ENCODE results near the gene SUMO3. TPM values are rescaled to one million over a fixed set of nuclear protein-coding genes. Genes with fewer than 3 reads are reported as not detected.

SUMO3 gene
- total RNA-seq, 1 donor, result 102 TPM

- no peak for DNase-seq (ENCODE audit: low read depth)
- TF ChIP-seq, protein P1, sequence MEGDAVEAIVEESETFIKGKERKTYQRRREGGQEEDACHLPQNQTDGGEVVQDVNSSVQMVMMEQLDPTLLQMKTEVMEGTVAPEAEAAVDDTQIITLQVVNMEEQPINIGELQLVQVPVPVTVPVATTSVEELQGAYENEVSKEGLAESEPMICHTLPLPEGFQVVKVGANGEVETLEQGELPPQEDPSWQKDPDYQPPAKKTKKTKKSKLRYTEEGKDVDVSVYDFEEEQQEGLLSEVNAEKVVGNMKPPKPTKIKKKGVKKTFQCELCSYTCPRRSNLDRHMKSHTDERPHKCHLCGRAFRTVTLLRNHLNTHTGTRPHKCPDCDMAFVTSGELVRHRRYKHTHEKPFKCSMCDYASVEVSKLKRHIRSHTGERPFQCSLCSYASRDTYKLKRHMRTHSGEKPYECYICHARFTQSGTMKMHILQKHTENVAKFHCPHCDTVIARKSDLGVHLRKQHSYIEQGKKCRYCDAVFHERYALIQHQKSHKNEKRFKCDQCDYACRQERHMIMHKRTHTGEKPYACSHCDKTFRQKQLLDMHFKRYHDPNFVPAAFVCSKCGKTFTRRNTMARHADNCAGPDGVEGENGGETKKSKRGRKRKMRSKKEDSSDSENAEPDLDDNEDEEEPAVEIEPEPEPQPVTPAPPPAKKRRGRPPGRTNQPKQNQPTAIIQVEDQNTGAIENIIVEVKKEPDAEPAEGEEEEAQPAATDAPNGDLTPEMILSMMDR (IDR thresholded peaks at IDR 0.05; ENCODE audit: insufficient read depth, low read depth, low read length), result no peak
- no peak overlapping the region for H3K4me3 ChIP-seq (ENCODE audit: low read depth, low read length)
These were observed 37.7 kb downstream of the SUMO3 start for GRCh38 chr21:44780137-44780502.

DNA sequence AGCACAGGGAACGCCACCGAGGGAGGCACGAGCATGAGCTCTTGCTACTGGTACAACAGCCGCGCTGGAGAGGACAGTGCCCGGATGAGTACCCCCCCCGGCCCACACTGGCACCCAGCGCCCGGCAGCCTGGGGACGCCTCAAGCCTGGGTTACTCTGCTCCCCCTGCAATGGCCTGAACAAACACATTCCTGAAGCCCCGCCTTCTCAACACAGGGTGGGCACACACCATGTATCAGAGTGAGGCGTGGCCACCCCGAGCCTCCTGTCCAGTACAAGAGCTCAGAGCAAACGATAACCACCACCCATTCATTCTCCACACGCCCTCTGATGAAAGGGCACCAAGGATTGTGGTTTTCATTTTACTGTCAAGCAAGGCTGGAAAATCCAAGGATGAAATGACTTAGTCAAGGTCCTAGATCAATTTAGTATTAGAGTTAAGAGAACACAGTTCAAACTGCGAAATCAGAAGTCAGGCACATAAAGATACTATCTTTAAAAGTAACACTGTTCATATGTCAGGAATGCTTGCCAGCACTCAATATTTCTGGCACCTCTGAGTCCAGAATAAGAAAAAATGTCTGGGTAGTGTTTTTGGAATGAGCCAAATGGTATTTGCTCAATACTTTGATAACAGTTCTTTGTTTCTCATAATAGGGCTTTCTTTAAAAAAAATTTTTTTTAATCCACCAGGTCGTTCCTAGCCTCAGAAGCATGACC is 38.3 kb downstream of the SUMO3 start:
- no peak for DNase-seq (ENCODE audit: low read depth)
- TF ChIP-seq, protein P1 (IDR thresholded peaks at IDR 0.05; ENCODE audit: insufficient read depth, low read depth, low read length), result no peak
- H3K4me3 ChIP-seq (ENCODE audit: low read depth, low read length), result no peak overlapping the region

GRCh38 chr21:44778983-44779382 is 38.9 kb downstream of the SUMO3 start:
- TF ChIP-seq, protein P1 (IDR thresholded peaks at IDR 0.05; ENCODE audit: insufficient read depth, low read depth, low read length), result no peak
- no peak for DNase-seq (ENCODE audit: low read depth)
- no peak overlapping the region for H3K4me3 ChIP-seq (ENCODE audit: low read depth, low read length)

DNA sequence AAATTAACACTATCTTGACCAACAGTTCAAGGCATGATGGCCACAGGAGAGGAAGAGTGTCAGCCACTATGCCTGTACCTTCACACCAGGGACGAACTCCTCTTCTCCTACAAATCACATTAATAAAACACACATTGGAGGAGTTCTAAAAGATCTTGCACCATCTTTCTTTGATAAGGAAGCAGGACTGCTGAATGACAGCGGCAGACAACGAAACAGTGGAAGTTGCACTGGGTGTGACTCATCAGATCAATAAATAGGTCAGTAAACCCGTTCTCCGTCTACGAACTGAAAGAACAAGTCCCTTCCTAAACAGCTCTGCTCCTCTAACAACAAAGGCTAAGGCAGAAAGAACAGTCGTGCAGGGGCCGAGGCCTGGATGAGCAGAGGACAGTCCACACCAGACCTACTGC is 39.4 kb downstream of the SUMO3 start:
- H3K4me3 ChIP-seq (ENCODE audit: low read depth, low read length), result no peak overlapping the region
- TF ChIP-seq, protein P1 (IDR thresholded peaks at IDR 0.05; ENCODE audit: insufficient read depth, low read depth, low read length), result no peak
- no peak for DNase-seq (ENCODE audit: low read depth)

DNA sequence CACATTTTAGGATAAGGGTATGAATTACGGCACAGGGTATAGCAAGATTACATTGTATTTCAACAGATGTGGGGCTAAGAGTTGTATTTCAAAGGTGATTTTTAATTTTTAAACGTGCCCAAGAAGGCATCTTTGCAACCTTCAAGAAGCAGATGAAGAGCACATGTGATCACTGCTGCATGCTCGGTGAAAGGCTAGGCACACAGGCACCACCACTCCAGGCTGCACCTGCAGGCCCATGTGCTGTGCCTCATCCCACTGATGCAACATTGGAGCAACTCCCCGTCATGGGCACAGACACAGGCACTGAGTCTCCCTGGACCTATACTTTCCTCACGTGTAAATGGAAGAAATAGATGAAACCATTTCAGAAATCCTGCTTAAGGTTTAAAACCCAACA is 39.8 kb downstream of the SUMO3 start:
- no peak overlapping the region for H3K4me3 ChIP-seq (ENCODE audit: low read depth, low read length)
- DNase-seq (ENCODE audit: low read depth), result no peak
- TF ChIP-seq, protein P1 (IDR thresholded peaks at IDR 0.05; ENCODE audit: insufficient read depth, low read depth, low read length), result no peak

DNA sequence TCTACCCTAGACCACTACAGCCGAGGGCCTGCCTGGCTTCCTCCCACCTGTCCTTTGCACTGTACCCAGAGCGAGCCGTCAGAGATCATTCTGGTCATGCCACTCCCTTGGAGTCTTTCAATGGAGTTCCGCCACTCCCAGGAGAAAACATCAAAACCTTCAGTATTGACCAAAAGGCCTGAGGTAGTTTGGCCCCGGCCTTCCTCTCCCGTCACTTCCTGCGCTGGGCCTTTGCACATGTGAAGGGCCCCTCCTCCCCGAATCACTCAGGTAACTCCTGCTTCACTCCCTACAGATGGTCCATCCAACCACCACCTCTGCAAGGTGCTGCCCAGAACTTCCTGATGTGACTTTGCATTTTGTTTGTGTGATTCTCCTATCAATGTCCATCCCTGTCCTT is 42.9 kb downstream of the SUMO3 start:
- TF ChIP-seq, protein P1 (IDR thresholded peaks at IDR 0.05; ENCODE audit: insufficient read depth, low read depth, low read length), result no peak
- no peak for DNase-seq (ENCODE audit: low read depth)
- H3K4me3 ChIP-seq (ENCODE audit: low read depth, low read length), result no peak overlapping the region
